Central memory CD8-positive, alpha-beta T cell (primary cell): ENCODE results near the gene DDX31.

Experiments
- ATAC-seq: fragments of 150-1000 bp; cut with Tn5 transposase; replicated peaks from 2 replicates; pipeline ENCODE4 v1.10.0; 2022; ENCODE audit warnings: mild to moderate bottlenecking, moderate FRiP score, moderate number of reproducible peaks; ENCODE audit not compliant: poor library complexity, severe bottlenecking; ENCODE audit errors: extremely low read depth
- DNase-seq, 2 donors: peaks; one replicate each; pipeline ENCODE4 v3.0.0; 2021; ENCODE audit warnings: low spot score in 2 of 2
- H3K27ac Mint-ChIP-seq: one replicate; pipeline ENCODE4 v1.8.0; 2022; ENCODE audit warnings: low read depth, mild to moderate bottlenecking, moderate library complexity, mixed read lengths
- H3K27me3 Mint-ChIP-seq: one replicate; pipeline ENCODE4 v1.8.0; 2022; ENCODE audit warnings: mixed read lengths
- H3K36me3 Mint-ChIP-seq: one replicate; pipeline ENCODE4 v1.8.0; 2022; ENCODE audit warnings: mild to moderate bottlenecking, moderate library complexity, mixed read lengths; ENCODE audit not compliant: insufficient read depth
- H3K4me1 Mint-ChIP-seq: one replicate; pipeline ENCODE4 v1.8.0; 2022; ENCODE audit warnings: mixed read lengths
- H3K4me3 Mint-ChIP-seq: one replicate; pipeline ENCODE4 v1.8.0; 2022; ENCODE audit warnings: mild to moderate bottlenecking, moderate library complexity, mixed read lengths
- H3K9me3 Mint-ChIP-seq: one replicate; pipeline ENCODE4 v1.8.0; 2022; ENCODE audit warnings: mixed read lengths

DDX31 gene

GRCh38 chr9:132556235-132556634, 113.5 kb downstream of the DDX31 start:
- H3K4me3 Mint-ChIP-seq: no peak overlapping the region
- peaks cover 69% of the 10 kb centered on the region for H3K27me3 Mint-ChIP-seq
- ATAC-seq (no peak), DNase-seq (no peak)
- no peaks in the 10 kb centered on the region for H3K36me3 Mint-ChIP-seq
- H3K4me1 Mint-ChIP-seq: no peaks in the 10 kb centered on the region
- no peaks in the 10 kb centered on the region for H3K9me3 Mint-ChIP-seq
- H3K27ac Mint-ChIP-seq: no peak overlapping the region

- Mint-ChIP-seq H3K9me3 (no peaks in the 10 kb centered on the region), H3K4me1 (no peaks in the 10 kb centered on the region), H3K27ac (no peak overlapping the region), H3K4me3 (no peak overlapping the region), H3K27me3 (peaks cover 69% of the 10 kb centered on the region), H3K36me3 (no peaks in the 10 kb centered on the region)
- ATAC-seq (no peak), DNase-seq (no peak)
Measured at GRCh38 chr9:132555528-132555927, 114.3 kb downstream of the DDX31 start.

GRCh38 chr9:132554755-132555154, 115.0 kb downstream of the DDX31 start:
- ATAC-seq: no peak
- Mint-ChIP-seq H3K4me3 (no peak overlapping the region), H3K27ac (no peak overlapping the region), H3K27me3 (peaks cover 62% of the 10 kb centered on the region), H3K9me3 (no peaks in the 10 kb centered on the region), H3K4me1 (no peaks in the 10 kb centered on the region), H3K36me3 (no peaks in the 10 kb centered on the region)
- no peak for DNase-seq

GRCh38 chr9:132552041-132552440, 117.7 kb downstream of the DDX31 start:
- Mint-ChIP-seq H3K27me3 (peaks cover 56% of the 10 kb centered on the region), H3K36me3 (peaks cover 2% of the 10 kb centered on the region), H3K4me3 (no peak overlapping the region), H3K9me3 (no peaks in the 10 kb centered on the region), H3K4me1 (no peaks in the 10 kb centered on the region), H3K27ac (no peak overlapping the region)
- ATAC-seq (no peak), DNase-seq (no peak)

- ATAC-seq (no peak), DNase-seq (no peak)
- Mint-ChIP-seq H3K4me3 (no peak overlapping the region), H3K36me3 (peaks cover 2% of the 10 kb centered on the region), H3K27ac (no peak overlapping the region), H3K4me1 (no peaks in the 10 kb centered on the region), H3K27me3 (peaks cover 57% of the 10 kb centered on the region), H3K9me3 (no peaks in the 10 kb centered on the region)
Measured at GRCh38 chr9:132551556-132551955, 118.2 kb downstream of the DDX31 start.

GRCh38 chr9:132548751-132549640, 120.8 kb downstream of the DDX31 start:
- Mint-ChIP-seq H3K27ac (no peak overlapping the region), H3K27me3 (peaks cover 58% of the 10 kb centered on the region), H3K36me3 (peaks cover 2% of the 10 kb centered on the region), H3K4me3 (no peak overlapping the region), H3K4me1 (no peaks in the 10 kb centered on the region), H3K9me3 (no peaks in the 10 kb centered on the region)
- DNase-seq: no peak
- ATAC-seq: no peak

GRCh38 chr9:132547976-132548730, 121.6 kb downstream of the DDX31 start:
- H3K27ac Mint-ChIP-seq: no peak overlapping the region
- H3K27me3 Mint-ChIP-seq: peaks cover 59% of the 10 kb centered on the region
- H3K4me3 Mint-ChIP-seq: no peak overlapping the region
- no peak for DNase-seq
- no peaks in the 10 kb centered on the region for H3K4me1 Mint-ChIP-seq
- H3K36me3 Mint-ChIP-seq: peaks cover 2% of the 10 kb centered on the region
- ATAC-seq: no peak
- no peaks in the 10 kb centered on the region for H3K9me3 Mint-ChIP-seq

- ATAC-seq: no peak
- Mint-ChIP-seq H3K36me3 (peaks cover 2% of the 10 kb centered on the region), H3K4me1 (no peaks in the 10 kb centered on the region), H3K4me3 (no peak overlapping the region), H3K27me3 (peaks cover 56% of the 10 kb centered on the region), H3K9me3 (no peaks in the 10 kb centered on the region), H3K27ac (no peak overlapping the region)
- DNase-seq: no peak
Measured at GRCh38 chr9:132547436-132547835, 122.3 kb downstream of the DDX31 start.

- no peaks in the 10 kb centered on the region for H3K9me3 Mint-ChIP-seq
- no peaks in the 10 kb centered on the region for H3K4me1 Mint-ChIP-seq
- H3K27ac Mint-ChIP-seq: no peak overlapping the region
- no peak for ATAC-seq
- peaks cover 55% of the 10 kb centered on the region for H3K27me3 Mint-ChIP-seq
- peaks cover 2% of the 10 kb centered on the region for H3K36me3 Mint-ChIP-seq
- no peak overlapping the region for H3K4me3 Mint-ChIP-seq
- DNase-seq: no peak
Measured at GRCh38 chr9:132547052-132547431, 122.7 kb downstream of the DDX31 start.

GRCh38 chr9:132546148-132547051, 123.4 kb downstream of the DDX31 start:
- Mint-ChIP-seq H3K27ac (no peak overlapping the region), H3K4me3 (no peak overlapping the region), H3K4me1 (no peaks in the 10 kb centered on the region), H3K36me3 (peaks cover 2% of the 10 kb centered on the region), H3K9me3 (no peaks in the 10 kb centered on the region), H3K27me3 (peaks cover 49% of the 10 kb centered on the region)
- DNase-seq (no peak), ATAC-seq (no peak)

GRCh38 chr9:132545578-132545977, 124.2 kb downstream of the DDX31 start:
- ATAC-seq (no peak), DNase-seq (no peak)
- H3K27ac Mint-ChIP-seq: no peak overlapping the region
- H3K9me3 Mint-ChIP-seq: no peaks in the 10 kb centered on the region
- peaks cover 2% of the 10 kb centered on the region for H3K36me3 Mint-ChIP-seq
- no peaks in the 10 kb centered on the region for H3K4me1 Mint-ChIP-seq
- no peak overlapping the region for H3K4me3 Mint-ChIP-seq
- H3K27me3 Mint-ChIP-seq: peaks cover 40% of the 10 kb centered on the region

GRCh38 chr9:132543960-132544359, 125.8 kb downstream of the DDX31 start:
- no peaks in the 10 kb centered on the region for H3K4me1 Mint-ChIP-seq
- peak overlapping the region; percentile 55 for H3K27ac Mint-ChIP-seq
- DNase-seq (no peak), ATAC-seq (no peak)
- H3K9me3 Mint-ChIP-seq: no peaks in the 10 kb centered on the region
- H3K36me3 Mint-ChIP-seq: peaks cover 2% of the 10 kb centered on the region
- H3K4me3 Mint-ChIP-seq: no peak overlapping the region
- H3K27me3 Mint-ChIP-seq: peaks cover 39% of the 10 kb centered on the region
